ENCODE results near the gene GRK5. TPM values are rescaled to one million over a fixed set of nuclear protein-coding genes. Genes with fewer than 3 reads are reported as not detected.

GRK5 gene
- total RNA-seq, 2 donors from 2014 or later = 3.4 to 4.9 TPM

DNA sequence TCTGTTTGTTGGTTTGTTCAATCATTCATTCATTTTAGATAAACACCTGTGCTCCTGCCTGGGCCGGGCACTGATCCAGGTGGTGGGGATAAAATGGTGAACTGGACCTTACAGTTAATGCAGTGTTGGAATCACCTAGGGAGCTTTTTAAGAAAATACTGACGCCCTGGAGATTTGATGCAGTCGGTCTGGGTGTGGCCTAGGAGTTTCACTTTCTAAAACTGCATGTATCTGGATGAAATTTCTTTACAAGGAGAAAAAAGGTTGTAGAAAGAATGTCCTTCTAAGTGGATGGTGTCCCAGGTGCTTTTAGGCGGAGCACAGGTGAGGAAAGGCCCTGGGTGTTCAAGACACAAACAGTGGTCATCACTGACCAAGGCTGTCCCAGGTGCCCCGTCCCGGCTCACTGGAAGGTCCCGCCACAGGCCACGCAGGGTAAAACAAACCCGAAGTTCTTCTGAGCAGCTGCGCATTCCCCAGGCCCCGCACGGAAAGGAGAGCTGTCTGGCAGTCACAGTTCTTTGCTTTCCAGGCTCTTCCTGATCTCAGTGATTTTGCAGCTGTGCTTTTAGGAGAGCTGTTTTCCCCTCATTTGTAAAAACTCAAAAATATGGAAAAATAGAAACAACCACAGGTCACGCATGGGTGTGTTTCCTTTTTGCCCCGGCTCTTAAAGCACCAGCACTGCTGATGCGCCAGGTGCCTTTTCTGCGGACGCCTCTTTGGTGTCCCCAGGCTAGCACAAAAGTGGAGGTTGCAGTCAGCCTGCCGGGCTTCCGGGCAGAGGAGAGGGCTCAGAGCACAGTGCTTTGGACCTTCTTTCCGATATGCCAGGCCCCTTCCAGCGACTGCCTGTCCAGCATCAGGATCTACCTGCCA lies 161.9 kb downstream of the GRK5 start:
- no peak overlapping the region for H3K4me3 ChIP-seq
- DNase-seq (peak in 1 of 4 donors; percentile 31), ATAC-seq (no peak)
- no peaks in the 10 kb centered on the region for H3K9me3 ChIP-seq
- 70 to 80% methylated on average over 21 of the region's 21 CpGs for WGBS, 2 donors
- no peaks in the 10 kb centered on the region for H3K27me3 ChIP-seq
- no peak for TF ChIP-seq POLR2A (IDR thresholded peaks at IDR 0.05)
- TF ChIP-seq, protein P1, sequence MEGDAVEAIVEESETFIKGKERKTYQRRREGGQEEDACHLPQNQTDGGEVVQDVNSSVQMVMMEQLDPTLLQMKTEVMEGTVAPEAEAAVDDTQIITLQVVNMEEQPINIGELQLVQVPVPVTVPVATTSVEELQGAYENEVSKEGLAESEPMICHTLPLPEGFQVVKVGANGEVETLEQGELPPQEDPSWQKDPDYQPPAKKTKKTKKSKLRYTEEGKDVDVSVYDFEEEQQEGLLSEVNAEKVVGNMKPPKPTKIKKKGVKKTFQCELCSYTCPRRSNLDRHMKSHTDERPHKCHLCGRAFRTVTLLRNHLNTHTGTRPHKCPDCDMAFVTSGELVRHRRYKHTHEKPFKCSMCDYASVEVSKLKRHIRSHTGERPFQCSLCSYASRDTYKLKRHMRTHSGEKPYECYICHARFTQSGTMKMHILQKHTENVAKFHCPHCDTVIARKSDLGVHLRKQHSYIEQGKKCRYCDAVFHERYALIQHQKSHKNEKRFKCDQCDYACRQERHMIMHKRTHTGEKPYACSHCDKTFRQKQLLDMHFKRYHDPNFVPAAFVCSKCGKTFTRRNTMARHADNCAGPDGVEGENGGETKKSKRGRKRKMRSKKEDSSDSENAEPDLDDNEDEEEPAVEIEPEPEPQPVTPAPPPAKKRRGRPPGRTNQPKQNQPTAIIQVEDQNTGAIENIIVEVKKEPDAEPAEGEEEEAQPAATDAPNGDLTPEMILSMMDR (IDR thresholded peaks at IDR 0.05) = no peak
- intact Hi-C loops (cut with DNase I) = no loop called here
- peaks cover 35% of the 10 kb centered on the region for H3K4me1 ChIP-seq
- peak overlapping the region in 1 of 4 donors; percentile 13 for H3K27ac ChIP-seq
- H3K36me3 ChIP-seq (replicated peaks in 1 of 2; ENCODE audit: insufficient read depth in 1 of 2, low read depth in 2 of 2) = no peaks in the 10 kb centered on the region

DNA sequence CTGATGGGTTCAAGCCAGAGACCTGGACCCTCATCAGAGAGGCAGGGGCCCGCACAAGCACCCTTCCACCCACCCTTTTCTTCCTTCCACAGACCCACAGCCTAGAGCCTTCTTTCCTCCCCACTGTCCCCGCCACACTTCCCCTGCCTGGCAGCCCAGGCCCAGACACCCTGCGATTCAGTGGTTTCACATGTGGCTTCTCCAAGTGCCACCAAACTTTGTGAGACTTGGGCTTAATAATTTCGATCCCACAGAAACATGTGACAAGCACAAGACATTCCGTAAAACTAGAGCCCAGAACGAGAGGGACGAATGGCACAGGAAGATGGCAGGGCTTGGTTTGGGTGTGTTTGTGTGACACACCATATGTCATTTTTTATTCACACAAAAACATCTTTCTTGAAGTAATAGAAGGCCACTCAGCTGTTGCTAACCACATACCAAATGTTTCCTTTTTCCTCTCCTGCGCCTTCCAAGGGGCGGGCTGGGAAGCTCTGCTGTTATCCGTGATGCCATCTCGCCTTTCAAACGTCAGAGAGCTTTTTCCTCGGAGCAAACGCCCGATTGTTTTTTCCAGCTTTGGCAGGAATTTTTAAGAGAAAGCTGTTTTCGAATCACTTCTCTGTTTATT lies 162.9 kb downstream of the GRK5 start:
- H3K27ac ChIP-seq = peak overlapping the region in 2 of 4 donors; percentile 12 to 16
- H3K4me1 ChIP-seq = peaks cover 25% of the 10 kb centered on the region
- H3K36me3 ChIP-seq (replicated peaks in 1 of 2; ENCODE audit: insufficient read depth in 1 of 2, low read depth in 2 of 2) = no peaks in the 10 kb centered on the region
- WGBS, 2 donors = 68 to 75% methylated on average over 16 of the region's 16 CpGs
- H3K4me3 ChIP-seq = no peak overlapping the region
- H3K9me3 ChIP-seq = no peaks in the 10 kb centered on the region
- no peak for TF ChIP-seq POLR2A (IDR thresholded peaks at IDR 0.05)
- TF ChIP-seq, protein P1 (IDR thresholded peaks at IDR 0.05) = no peak
- intact Hi-C loops (cut with DNase I) = no loop called here
- ATAC-seq (no peak), DNase-seq (no peak)
- H3K27me3 ChIP-seq = no peaks in the 10 kb centered on the region

DNA sequence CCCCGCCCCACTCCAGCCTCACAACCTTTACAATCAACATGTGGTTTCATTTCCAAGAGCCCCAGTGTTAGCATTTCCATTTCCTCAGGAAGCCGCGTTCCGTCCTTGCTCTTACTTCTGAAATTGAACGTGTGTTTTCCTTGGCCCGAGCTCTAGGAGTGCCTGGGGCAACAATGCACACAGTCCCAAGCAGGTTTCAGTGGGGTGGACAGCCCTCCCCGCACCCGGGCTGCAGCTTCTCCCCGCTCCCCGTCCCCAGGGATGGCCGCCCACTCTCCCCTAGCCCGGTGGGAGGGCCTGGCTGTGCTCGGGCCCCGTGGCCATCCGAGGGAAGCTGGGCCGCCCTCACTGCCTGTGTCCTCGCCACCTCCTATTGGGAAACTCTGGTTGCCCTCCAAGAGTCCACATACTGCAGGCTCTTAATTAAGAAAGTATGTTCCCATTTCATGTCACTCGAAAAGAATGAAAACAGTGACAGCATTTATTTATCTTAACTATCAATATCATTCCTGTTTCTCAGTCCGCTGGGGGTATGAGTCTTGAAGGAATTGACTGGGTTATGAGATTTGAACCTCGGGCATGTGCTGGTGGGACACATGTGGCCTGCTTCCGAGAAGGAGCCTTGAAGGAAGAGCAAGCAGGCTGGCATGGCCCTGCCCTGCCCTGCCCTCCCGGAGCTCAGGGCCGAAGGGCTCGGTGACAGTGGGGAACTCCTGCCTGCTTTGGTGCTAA lies 163.8 kb downstream of the GRK5 start:
- intact Hi-C loops (cut with DNase I) = no loop called here
- Histone ChIP-seq H3K4me1 (peaks cover 19% of the 10 kb centered on the region), H3K27me3 (no peaks in the 10 kb centered on the region), H3K9me3 (no peaks in the 10 kb centered on the region), H3K27ac (peak overlapping the region in 2 of 4 donors; percentile 12 to 16), H3K36me3 (replicated peaks in 1 of 2; ENCODE audit: insufficient read depth in 1 of 2, low read depth in 2 of 2) (no peaks in the 10 kb centered on the region), H3K4me3 (no peak overlapping the region)
- WGBS, 2 donors = 73 to 80% methylated on average over 23 to 24 of the region's 24 CpGs
- DNase-seq = no peak
- no peak for ATAC-seq
- TF ChIP-seq, protein P1 (IDR thresholded peaks at IDR 0.05) = no peak
- no peak for TF ChIP-seq POLR2A (IDR thresholded peaks at IDR 0.05)

DNA sequence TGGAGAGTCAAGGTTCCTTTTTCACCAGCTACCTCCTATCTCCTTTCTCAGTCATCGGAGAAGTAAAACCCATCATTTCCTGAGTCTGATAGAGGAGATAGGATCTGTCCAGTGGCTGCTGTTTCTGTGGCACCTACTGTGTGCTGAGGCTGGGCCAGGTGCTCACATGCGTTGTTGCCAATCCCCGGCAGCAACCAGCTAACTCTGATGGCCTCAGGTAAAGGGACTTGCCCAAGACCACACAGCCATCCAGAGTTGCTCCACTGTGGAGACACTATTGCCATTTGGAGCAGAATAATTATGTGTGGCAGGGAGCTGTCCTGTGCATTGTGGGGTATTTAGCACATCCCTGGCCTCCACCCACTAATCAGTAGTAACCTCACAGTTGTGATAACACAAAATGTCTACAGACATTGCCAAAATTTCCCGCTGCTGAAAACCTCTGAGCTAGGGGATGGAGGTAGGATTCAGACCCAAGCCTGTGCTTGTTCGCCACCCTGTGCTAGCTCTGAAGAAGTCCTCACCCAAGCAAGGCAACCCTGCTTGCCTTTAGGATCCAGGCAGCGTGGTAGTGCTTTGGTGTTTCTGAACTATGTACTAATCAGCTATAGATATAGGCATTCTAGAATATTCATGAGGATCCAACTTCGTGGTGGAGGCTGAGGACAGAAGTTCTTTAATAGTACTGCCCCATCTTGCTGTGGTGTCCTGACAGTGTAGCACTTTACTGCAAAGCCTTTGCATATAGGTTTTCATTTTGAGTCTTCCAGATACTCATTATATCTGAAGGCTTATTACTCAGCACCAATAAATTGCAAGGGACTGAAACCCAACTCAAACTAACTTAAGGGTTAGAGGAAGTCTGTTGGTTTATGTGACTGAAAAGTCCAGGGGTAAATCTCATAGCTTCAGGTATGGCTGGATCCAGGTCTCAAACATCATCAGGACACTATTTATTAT lies 164.6 kb downstream of the GRK5 start:
- no peaks in the 10 kb centered on the region for H3K9me3 ChIP-seq
- intact Hi-C loops (cut with DNase I) = no loop called here

More for the DNA sequence above, 164.6 kb downstream of the GRK5 start:
- H3K4me1 ChIP-seq = peaks cover 19% of the 10 kb centered on the region
- peak overlapping the region in 1 of 4 donors; percentile 12 for H3K27ac ChIP-seq
- TF ChIP-seq POLR2A (IDR thresholded peaks at IDR 0.05) = no peak
- 72 to 79% methylated on average over 5 to 7 of the region's 7 CpGs for WGBS, 2 donors
- no peaks in the 10 kb centered on the region for H3K36me3 ChIP-seq (replicated peaks in 1 of 2; ENCODE audit: insufficient read depth in 1 of 2, low read depth in 2 of 2)
- no peak for ATAC-seq
- no peaks in the 10 kb centered on the region for H3K27me3 ChIP-seq
- no peak for DNase-seq
- no peak overlapping the region for H3K4me3 ChIP-seq
